ENCODE results near the gene FNIP1. TPM values are rescaled to one million over a fixed set of nuclear protein-coding genes. Genes with fewer than 3 reads are reported as not detected.

FNIP1 gene
- total and polyA plus RNA-seq, 2 experiments from 2014 or later, result 8.2 to 27.9 TPM

DNA sequence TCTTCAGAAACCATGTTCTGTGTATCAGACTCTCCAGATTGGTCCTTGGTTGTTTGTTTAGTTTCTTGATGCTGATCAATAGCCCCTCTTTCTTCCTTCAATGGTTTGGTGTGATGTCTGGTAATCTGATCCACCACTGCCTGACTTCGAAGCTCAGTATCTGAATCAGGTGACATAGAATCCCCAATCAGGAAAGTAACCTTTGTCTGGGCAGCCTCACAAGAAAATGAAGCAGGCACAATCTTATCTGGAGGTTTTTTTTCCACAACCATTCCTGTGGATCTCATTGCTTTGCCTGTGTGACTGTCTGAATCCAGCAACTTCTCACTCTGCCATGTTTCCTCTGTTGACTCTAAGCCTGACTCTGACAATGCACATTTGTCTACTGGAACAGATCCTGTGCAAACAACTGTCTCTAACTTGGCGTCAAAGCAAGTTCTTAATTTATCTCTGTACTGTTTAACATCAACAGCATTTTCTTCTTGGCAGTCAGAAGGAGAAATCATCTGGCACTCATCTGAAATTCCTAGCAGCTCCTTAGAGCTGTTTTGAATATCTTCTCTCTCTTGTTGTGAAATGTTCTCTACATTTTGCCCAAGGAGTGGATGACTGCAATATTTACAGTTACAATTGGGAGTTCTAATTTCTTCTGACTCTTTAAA, 124.7 kb downstream of the FNIP1 start:
- Histone ChIP-seq H3K27ac (ENCODE audit: low read depth) (peak overlapping the region; percentile 71), H3K4me2 (no peak overlapping the region)
- H3K9me3 Mint-ChIP-seq, result no peaks in the 10 kb centered on the region

DNA sequence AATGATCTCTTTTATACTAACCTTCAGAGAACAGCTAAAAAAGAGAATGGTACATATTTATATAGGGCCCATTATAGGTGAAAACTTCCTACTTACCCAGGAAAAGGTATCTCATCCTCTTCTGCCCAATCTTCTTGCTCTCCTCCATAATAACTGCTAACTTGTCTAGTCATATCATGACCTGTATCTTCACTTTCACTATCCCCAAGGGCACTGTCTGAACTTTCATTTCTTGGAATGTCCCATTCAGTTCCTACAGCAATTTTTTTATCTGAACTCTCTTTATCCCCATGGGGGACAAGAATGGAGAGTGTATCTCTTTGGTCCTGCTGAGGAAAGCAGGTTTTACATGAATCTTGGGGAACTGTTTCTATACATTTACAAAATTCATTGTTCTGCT, 125.4 kb downstream of the FNIP1 start:
- H3K4me1 ChIP-seq (ENCODE audit: insufficient read depth), result peaks cover 4% of the 10 kb centered on the region; the same call in 1 of the 2 replicates
- ATAC-seq (no peak), DNase-seq (ENCODE audit: low spot score) (no peak)
- Mint-ChIP-seq H3K27ac (no peak overlapping the region), H3K4me1 (peaks cover 8% of the 10 kb centered on the region; the same call in 2 of the 3 replicates), H3K36me3 (ENCODE audit: low read depth) (peaks cover 12% of the 10 kb centered on the region; the same call in 2 of the 3 replicates), H3K27me3 (ENCODE audit: insufficient read depth, low read depth, poor library complexity) (no peaks in the 10 kb centered on the region), H3K4me3 (no peak overlapping the region), H3K9me3 (no peaks in the 10 kb centered on the region)
- no peaks in the 10 kb centered on the region for H3K27me3 ChIP-seq (ENCODE audit: insufficient read depth)
- H3K36me3 ChIP-seq (ENCODE audit: insufficient read depth), result no peaks in the 10 kb centered on the region
- no peaks in the 10 kb centered on the region for H4K20me1 ChIP-seq (replicated peaks; ENCODE audit: insufficient read depth)
- TF ChIP-seq NANOG (IDR thresholded peaks at IDR 0.05; ENCODE audit: borderline replicate concordance) (no peak), POLR2AphosphoS5 (IDR thresholded peaks at IDR 0.05; ENCODE audit: low read depth) (no peak), CREB1 (CRISPR knock-in tag; IDR thresholded peaks at IDR 0.05; ENCODE audit: low read depth) (no peak), ZNF114 (CRISPR knock-in tag; IDR thresholded peaks at IDR 0.05) (no peak), STAT1 (IDR thresholded peaks at IDR 0.05; ENCODE audit: unreplicated experiment) (no peak)
- TF ChIP-seq, protein P1, sequence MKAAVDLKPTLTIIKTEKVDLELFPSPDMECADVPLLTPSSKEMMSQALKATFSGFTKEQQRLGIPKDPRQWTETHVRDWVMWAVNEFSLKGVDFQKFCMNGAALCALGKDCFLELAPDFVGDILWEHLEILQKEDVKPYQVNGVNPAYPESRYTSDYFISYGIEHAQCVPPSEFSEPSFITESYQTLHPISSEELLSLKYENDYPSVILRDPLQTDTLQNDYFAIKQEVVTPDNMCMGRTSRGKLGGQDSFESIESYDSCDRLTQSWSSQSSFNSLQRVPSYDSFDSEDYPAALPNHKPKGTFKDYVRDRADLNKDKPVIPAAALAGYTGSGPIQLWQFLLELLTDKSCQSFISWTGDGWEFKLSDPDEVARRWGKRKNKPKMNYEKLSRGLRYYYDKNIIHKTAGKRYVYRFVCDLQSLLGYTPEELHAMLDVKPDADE (IDR thresholded peaks at IDR 0.05), result no peak
- no peak overlapping the region for H3K4me2 ChIP-seq
- no peak overlapping the region for H3K27ac ChIP-seq (ENCODE audit: low read depth)
- H2AFZ ChIP-seq, result no peak overlapping the region
- no peaks in the 10 kb centered on the region for H3F3A ChIP-seq (replicated peaks; ENCODE audit: low read depth)
- H3K79me2 ChIP-seq (replicated peaks; ENCODE audit: insufficient read depth), result no peaks in the 10 kb centered on the region
- no peak overlapping the region for H3K4me3 ChIP-seq
- H3K9me2 ChIP-seq (ENCODE audit: insufficient read depth), result no peaks in the 10 kb centered on the region

More for the DNA sequence above, 124.7 kb downstream of the FNIP1 start:
- Histone ChIP-seq H3K9me2 (ENCODE audit: insufficient read depth) (no peaks in the 10 kb centered on the region), H4K20me1 (replicated peaks; ENCODE audit: insufficient read depth) (peaks cover 3% of the 10 kb centered on the region), H3K79me2 (replicated peaks; ENCODE audit: insufficient read depth) (no peaks in the 10 kb centered on the region), H3K36me3 (ENCODE audit: insufficient read depth) (no peaks in the 10 kb centered on the region), H3K4me3 (no peak overlapping the region), H3K27me3 (ENCODE audit: insufficient read depth) (no peaks in the 10 kb centered on the region), H2AFZ (no peak overlapping the region), H3F3A (replicated peaks; ENCODE audit: low read depth) (no peaks in the 10 kb centered on the region), H3K4me1 (ENCODE audit: insufficient read depth) (peaks cover 4% of the 10 kb centered on the region; the same call in 1 of the 2 replicates)
- DNase-seq (ENCODE audit: low spot score) (peak; percentile 6), ATAC-seq (peak; percentile 40; the same call in 1 of the 3 replicates)
- TF ChIP-seq CREB1 (CRISPR knock-in tag; IDR thresholded peaks at IDR 0.05; ENCODE audit: low read depth) (no peak), NANOG (IDR thresholded peaks at IDR 0.05; ENCODE audit: borderline replicate concordance) (no peak), ZNF331 (CRISPR knock-in tag; IDR thresholded peaks at IDR 0.05; ENCODE audit: low read depth) (no peak)
- H3K36me3 Mint-ChIP-seq (ENCODE audit: low read depth), result peaks cover 18% of the 10 kb centered on the region
- peaks cover 8% of the 10 kb centered on the region; the same call in 2 of the 3 replicates for H3K4me1 Mint-ChIP-seq
- H3K27ac Mint-ChIP-seq, result peak overlapping the region; percentile 49
- H3K4me3 Mint-ChIP-seq, result no peak overlapping the region
- H3K27me3 Mint-ChIP-seq (ENCODE audit: insufficient read depth, low read depth, poor library complexity), result no peaks in the 10 kb centered on the region

DNA sequence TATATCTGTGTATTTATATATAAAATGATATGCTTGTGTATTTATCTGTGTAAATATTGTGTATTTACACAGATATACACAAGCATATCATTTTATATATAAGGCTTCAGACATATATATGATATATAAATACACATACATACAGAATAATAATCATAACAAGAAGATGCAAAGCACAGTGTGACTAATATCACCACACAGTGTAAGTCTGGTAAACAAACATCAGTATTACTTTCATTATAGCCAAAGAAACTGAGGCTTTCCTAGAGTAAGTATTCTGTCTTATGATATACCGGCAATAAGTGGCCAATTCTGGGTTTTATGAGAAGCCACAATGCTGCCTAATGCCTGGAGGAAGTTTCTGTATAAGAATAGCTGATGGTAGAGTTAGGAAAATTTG, 131.9 kb downstream of the FNIP1 start:
- no peak overlapping the region for H3K4me2 ChIP-seq
- ATAC-seq (no peak), DNase-seq (ENCODE audit: low spot score) (no peak)
- TF ChIP-seq, protein P2, sequence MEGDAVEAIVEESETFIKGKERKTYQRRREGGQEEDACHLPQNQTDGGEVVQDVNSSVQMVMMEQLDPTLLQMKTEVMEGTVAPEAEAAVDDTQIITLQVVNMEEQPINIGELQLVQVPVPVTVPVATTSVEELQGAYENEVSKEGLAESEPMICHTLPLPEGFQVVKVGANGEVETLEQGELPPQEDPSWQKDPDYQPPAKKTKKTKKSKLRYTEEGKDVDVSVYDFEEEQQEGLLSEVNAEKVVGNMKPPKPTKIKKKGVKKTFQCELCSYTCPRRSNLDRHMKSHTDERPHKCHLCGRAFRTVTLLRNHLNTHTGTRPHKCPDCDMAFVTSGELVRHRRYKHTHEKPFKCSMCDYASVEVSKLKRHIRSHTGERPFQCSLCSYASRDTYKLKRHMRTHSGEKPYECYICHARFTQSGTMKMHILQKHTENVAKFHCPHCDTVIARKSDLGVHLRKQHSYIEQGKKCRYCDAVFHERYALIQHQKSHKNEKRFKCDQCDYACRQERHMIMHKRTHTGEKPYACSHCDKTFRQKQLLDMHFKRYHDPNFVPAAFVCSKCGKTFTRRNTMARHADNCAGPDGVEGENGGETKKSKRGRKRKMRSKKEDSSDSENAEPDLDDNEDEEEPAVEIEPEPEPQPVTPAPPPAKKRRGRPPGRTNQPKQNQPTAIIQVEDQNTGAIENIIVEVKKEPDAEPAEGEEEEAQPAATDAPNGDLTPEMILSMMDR (conservative IDR thresholded peaks at IDR 0.05; ENCODE audit: low read depth in 2 of 2), result no peak
- TF ChIP-seq, protein P3, sequence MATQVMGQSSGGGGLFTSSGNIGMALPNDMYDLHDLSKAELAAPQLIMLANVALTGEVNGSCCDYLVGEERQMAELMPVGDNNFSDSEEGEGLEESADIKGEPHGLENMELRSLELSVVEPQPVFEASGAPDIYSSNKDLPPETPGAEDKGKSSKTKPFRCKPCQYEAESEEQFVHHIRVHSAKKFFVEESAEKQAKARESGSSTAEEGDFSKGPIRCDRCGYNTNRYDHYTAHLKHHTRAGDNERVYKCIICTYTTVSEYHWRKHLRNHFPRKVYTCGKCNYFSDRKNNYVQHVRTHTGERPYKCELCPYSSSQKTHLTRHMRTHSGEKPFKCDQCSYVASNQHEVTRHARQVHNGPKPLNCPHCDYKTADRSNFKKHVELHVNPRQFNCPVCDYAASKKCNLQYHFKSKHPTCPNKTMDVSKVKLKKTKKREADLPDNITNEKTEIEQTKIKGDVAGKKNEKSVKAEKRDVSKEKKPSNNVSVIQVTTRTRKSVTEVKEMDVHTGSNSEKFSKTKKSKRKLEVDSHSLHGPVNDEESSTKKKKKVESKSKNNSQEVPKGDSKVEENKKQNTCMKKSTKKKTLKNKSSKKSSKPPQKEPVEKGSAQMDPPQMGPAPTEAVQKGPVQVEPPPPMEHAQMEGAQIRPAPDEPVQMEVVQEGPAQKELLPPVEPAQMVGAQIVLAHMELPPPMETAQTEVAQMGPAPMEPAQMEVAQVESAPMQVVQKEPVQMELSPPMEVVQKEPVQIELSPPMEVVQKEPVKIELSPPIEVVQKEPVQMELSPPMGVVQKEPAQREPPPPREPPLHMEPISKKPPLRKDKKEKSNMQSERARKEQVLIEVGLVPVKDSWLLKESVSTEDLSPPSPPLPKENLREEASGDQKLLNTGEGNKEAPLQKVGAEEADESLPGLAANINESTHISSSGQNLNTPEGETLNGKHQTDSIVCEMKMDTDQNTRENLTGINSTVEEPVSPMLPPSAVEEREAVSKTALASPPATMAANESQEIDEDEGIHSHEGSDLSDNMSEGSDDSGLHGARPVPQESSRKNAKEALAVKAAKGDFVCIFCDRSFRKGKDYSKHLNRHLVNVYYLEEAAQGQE (IDR thresholded peaks at IDR 0.05; ENCODE audit: unreplicated experiment), result no peak
- H3F3A ChIP-seq (replicated peaks; ENCODE audit: low read depth), result no peaks in the 10 kb centered on the region
- no peak overlapping the region for H3K27ac Mint-ChIP-seq
- no peaks in the 10 kb centered on the region for H3K4me1 ChIP-seq (ENCODE audit: insufficient read depth)
- peaks cover under 1% of the 10 kb centered on the region for H3K27me3 Mint-ChIP-seq (ENCODE audit: insufficient read depth, low read depth, poor library complexity)
- H3K4me3 ChIP-seq, result no peak overlapping the region
- no peak overlapping the region for H2AFZ ChIP-seq
- H3K27me3 ChIP-seq (ENCODE audit: insufficient read depth), result no peaks in the 10 kb centered on the region
- H3K4me3 Mint-ChIP-seq, result no peak overlapping the region
- peaks cover 36% of the 10 kb centered on the region for H3K36me3 Mint-ChIP-seq (ENCODE audit: low read depth)
- no peak overlapping the region for H3K27ac ChIP-seq (ENCODE audit: low read depth)
- H3K9me2 ChIP-seq (ENCODE audit: insufficient read depth), result no peaks in the 10 kb centered on the region
- peaks cover 20% of the 10 kb centered on the region for H3K9me3 Mint-ChIP-seq
- H3K79me2 ChIP-seq (replicated peaks; ENCODE audit: insufficient read depth), result no peaks in the 10 kb centered on the region
- H3K4me1 Mint-ChIP-seq, result no peaks in the 10 kb centered on the region
- no peaks in the 10 kb centered on the region for H4K20me1 ChIP-seq (replicated peaks; ENCODE audit: insufficient read depth)
- peaks cover 8% of the 10 kb centered on the region; the same call in 1 of the 2 replicates for H3K36me3 ChIP-seq (ENCODE audit: insufficient read depth)

Data from GM23338 (cell line).